Skeletal muscle tissue (tissue), 4 donors: ENCODE results near the gene HBP1. TPM values are rescaled to one million over a fixed set of nuclear protein-coding genes. Genes with fewer than 3 reads are reported as not detected.

Experiments used
- H3K27ac ChIP-seq: one replicate; pipeline ENCODE4 v1.7.0; 2013; ENCODE audit warnings: mild to moderate bottlenecking, low read depth, low read length, inconsistent platforms
- H3K27me3 ChIP-seq, 3 donors: one replicate each; pipeline ENCODE4 v1.7.0; 2013; ENCODE audit warnings: low read length in 3 of 3; ENCODE audit not compliant: control insufficient read depth in 3 of 3, insufficient read depth in 3 of 3
- H3K36me3 ChIP-seq, 3 donors: one replicate each; pipeline ENCODE4 v1.7.0; 2013; ENCODE audit warnings: low read length in 3 of 3; ENCODE audit not compliant: control insufficient read depth in 3 of 3, insufficient read depth in 3 of 3
- H3K4me1 ChIP-seq, 3 donors: one replicate each; pipeline ENCODE4 v1.7.0; 2013; ENCODE audit warnings: low read length in 3 of 3, mild to moderate bottlenecking in 3 of 3; ENCODE audit not compliant: control insufficient read depth in 3 of 3, insufficient read depth in 3 of 3
- H3K4me3 ChIP-seq, 3 donors: one replicate each; pipeline ENCODE4 v1.7.0; 2013; ENCODE audit warnings: low read length in 3 of 3
- H3K9ac ChIP-seq, 3 donors: one replicate each; pipeline ENCODE4 v1.7.0; 2013; ENCODE audit warnings: low read length in 3 of 3, mild to moderate bottlenecking in 3 of 3, moderate library complexity in 2 of 3, low read depth in 1 of 3
- H3K9me3 ChIP-seq, 3 donors: one replicate each; pipeline ENCODE4 v1.7.0; 2013; ENCODE audit warnings: low read length in 3 of 3; ENCODE audit not compliant: control insufficient read depth in 3 of 3
- total RNA-seq: library from RNA; depleted of rRNA; stranded (reverse); fragments of >200 nt; gene quantifications from one replicate; pipeline ENCODE4 v1.2.3, GENCODE V29; 2014
- donor health status: Osteomylitis.

The HBP1 gene
- total RNA-seq, 1 donor from 2014 or later = 92.9 TPM

DNA sequence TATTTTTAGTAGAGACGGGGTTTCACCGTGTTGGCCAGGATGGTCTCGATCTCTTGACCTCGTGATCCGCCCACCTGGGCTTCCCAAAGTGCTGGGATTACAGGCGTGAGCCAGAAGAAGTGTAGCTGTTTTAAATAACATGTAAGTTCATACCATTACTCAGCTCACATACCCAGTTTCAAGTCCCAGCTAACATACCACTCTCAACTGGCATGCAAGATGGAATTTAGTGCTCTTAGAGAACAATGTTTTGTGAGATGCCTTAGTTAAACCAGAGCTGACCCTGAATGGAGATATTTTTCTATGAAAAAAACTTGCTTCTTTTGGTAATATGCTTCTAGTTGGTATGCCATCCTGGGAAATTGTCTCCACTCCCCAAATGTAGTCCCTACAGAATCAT, 37.3 kb downstream of the HBP1 start:
- Histone ChIP-seq H3K4me3 (no peak overlapping the region), H3K36me3 (peaks cover 18 to 39% (median 37%) of the 10 kb centered on the region in 3 donors), H3K9ac (no peak overlapping the region), H3K9me3 (no peaks in the 10 kb centered on the region), H3K27ac (no peak overlapping the region), H3K27me3 (no peaks in the 10 kb centered on the region), H3K4me1 (peaks cover 16 to 24% (median 22%) of the 10 kb centered on the region in 3 donors)

GRCh38 chr7:107206706-107207105, 37.9 kb downstream of the HBP1 start:
- H3K4me1 ChIP-seq = peaks cover 16 to 22% (median 21%) of the 10 kb centered on the region in 3 donors
- H3K9me3 ChIP-seq = no peaks in the 10 kb centered on the region
- H3K36me3 ChIP-seq = peaks cover 15 to 36% (median 34%) of the 10 kb centered on the region in 3 donors
- H3K27me3 ChIP-seq = no peaks in the 10 kb centered on the region
- peak overlapping the region; percentile 6 for H3K27ac ChIP-seq
- H3K9ac ChIP-seq = no peak overlapping the region
- no peak overlapping the region for H3K4me3 ChIP-seq

- peaks cover 16 to 22% (median 19%) of the 10 kb centered on the region in 3 donors for H3K4me1 ChIP-seq
- peak overlapping the region in 1 of 3 donors; percentile 17 for H3K9ac ChIP-seq
- H3K4me3 ChIP-seq = no peak overlapping the region
- H3K9me3 ChIP-seq = no peaks in the 10 kb centered on the region
- H3K27ac ChIP-seq = peak overlapping the region; percentile 70
- H3K36me3 ChIP-seq = peaks cover 14 to 36% (median 32%) of the 10 kb centered on the region in 3 donors
- no peaks in the 10 kb centered on the region for H3K27me3 ChIP-seq
These were observed 38.7 kb downstream of the HBP1 start for GRCh38 chr7:107207459-107207858.

- Histone ChIP-seq H3K4me1 (peaks cover 16 to 22% (median 20%) of the 10 kb centered on the region in 3 donors), H3K4me3 (no peak overlapping the region), H3K9ac (peak overlapping the region in 2 of 3 donors; percentile 7 to 62), H3K9me3 (no peaks in the 10 kb centered on the region), H3K36me3 (peaks cover 14 to 33% (median 30%) of the 10 kb centered on the region in 3 donors), H3K27me3 (no peaks in the 10 kb centered on the region), H3K27ac (peak overlapping the region; percentile 70)
These were observed 39.3 kb downstream of the HBP1 start for GRCh38 chr7:107208024-107208521.

- H3K9ac ChIP-seq = peak overlapping the region in 2 of 3 donors; percentile 7 to 62
- no peaks in the 10 kb centered on the region for H3K9me3 ChIP-seq
- no peaks in the 10 kb centered on the region for H3K27me3 ChIP-seq
- peaks cover 16 to 22% (median 21%) of the 10 kb centered on the region in 3 donors for H3K4me1 ChIP-seq
- H3K27ac ChIP-seq = peak overlapping the region; percentile 70
- peaks cover 13 to 28% (median 26%) of the 10 kb centered on the region in 3 donors for H3K36me3 ChIP-seq
- peak overlapping the region in 1 of 3 donors; percentile 16 for H3K4me3 ChIP-seq
These were observed 39.8 kb downstream of the HBP1 start for GRCh38 chr7:107208563-107208962.

- H3K27ac ChIP-seq = peak overlapping the region; percentile 70
- H3K27me3 ChIP-seq = no peaks in the 10 kb centered on the region
- H3K4me1 ChIP-seq = peaks cover 16 to 22% (median 21%) of the 10 kb centered on the region in 3 donors
- H3K4me3 ChIP-seq = no peak overlapping the region
- H3K9ac ChIP-seq = no peak overlapping the region
- H3K36me3 ChIP-seq = peaks cover 5 to 19% (median 19%) of the 10 kb centered on the region in 3 donors
- H3K9me3 ChIP-seq = no peaks in the 10 kb centered on the region
These were observed 40.8 kb downstream of the HBP1 start for GRCh38 chr7:107209565-107209964.

DNA sequence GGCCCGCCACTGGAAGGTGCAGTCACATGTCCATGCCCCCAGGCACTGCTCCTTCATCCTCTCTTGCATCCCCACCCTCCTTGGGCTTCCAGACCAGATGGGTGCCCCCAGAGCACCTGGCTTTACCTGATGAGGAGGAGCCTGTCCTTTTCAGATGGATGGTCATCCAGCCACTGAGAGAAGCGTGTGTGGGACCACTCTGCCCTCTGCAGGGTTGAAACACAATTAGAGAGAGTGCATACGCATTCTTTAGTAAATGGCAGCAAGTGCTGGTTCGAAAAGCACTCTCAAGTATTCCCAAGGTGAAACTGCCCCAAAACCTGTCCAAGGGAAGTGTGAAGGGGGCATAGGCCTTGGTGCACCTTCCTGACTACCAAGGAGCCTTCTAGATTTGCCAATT, 41.6 kb downstream of the HBP1 start:
- peaks cover 5 to 12% (median 11%) of the 10 kb centered on the region in 3 donors for H3K36me3 ChIP-seq
- H3K9me3 ChIP-seq = no peaks in the 10 kb centered on the region
- no peak overlapping the region for H3K27ac ChIP-seq
- H3K9ac ChIP-seq = no peak overlapping the region
- no peaks in the 10 kb centered on the region for H3K27me3 ChIP-seq
- H3K4me1 ChIP-seq = peaks cover 16 to 22% (median 21%) of the 10 kb centered on the region in 3 donors
- H3K4me3 ChIP-seq = no peak overlapping the region

GRCh38 chr7:107212725-107213124, 43.9 kb downstream of the HBP1 start:
- Histone ChIP-seq H3K4me1 (peaks cover 13 to 15% (median 14%) of the 10 kb centered on the region in 3 donors), H3K9me3 (no peaks in the 10 kb centered on the region), H3K4me3 (no peak overlapping the region), H3K27ac (no peak overlapping the region), H3K9ac (no peak overlapping the region), H3K27me3 (no peaks in the 10 kb centered on the region), H3K36me3 (peaks cover 0 to 10% (median 8%) of the 10 kb centered on the region in 3 donors)

DNA sequence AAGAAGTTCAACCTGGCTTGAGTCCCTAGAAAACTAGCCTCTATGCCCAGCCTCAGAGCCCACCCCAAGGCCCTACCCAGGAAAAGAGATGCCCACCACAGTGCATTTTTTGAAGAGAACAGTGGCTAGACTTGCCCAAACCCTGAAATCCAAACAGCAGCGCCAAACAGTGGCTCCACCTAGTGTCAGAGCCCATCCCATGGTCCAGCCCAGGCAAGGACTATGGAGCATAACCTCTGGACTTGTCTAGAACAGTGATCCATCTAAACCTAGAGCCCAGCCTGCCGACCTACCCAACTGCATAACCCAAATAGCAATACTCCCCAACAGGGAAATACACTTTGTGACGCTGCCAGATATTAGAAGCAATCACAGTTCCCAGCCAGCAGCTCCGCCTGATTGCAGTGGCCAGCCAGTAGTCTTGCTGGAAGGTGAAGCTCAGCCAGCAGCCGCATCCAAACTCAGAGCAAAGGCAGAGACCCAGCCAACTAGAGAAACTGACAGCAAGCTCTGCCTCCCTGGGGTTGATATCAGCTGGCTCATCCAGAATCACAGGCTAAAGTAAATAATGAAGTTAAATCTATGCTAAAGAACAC, 44.5 kb downstream of the HBP1 start:
- Histone ChIP-seq H3K9ac (no peak overlapping the region), H3K27me3 (no peaks in the 10 kb centered on the region), H3K9me3 (no peaks in the 10 kb centered on the region), H3K27ac (no peak overlapping the region), H3K36me3 (peaks cover 0 to 10% (median 8%) of the 10 kb centered on the region in 3 donors), H3K4me3 (no peak overlapping the region), H3K4me1 (peaks cover 8 to 10% (median 8%) of the 10 kb centered on the region in 3 donors)

- no peak overlapping the region for H3K27ac ChIP-seq
These were observed 45.1 kb downstream of the HBP1 start for GRCh38 chr7:107213945-107214344.

More at GRCh38 chr7:107213945-107214344, 45.1 kb downstream of the HBP1 start:
- peaks cover 1 to 4% (median 2%) of the 10 kb centered on the region in 3 donors for H3K4me1 ChIP-seq
- no peak overlapping the region for H3K4me3 ChIP-seq
- peaks cover 0 to 10% (median 8%) of the 10 kb centered on the region in 3 donors for H3K36me3 ChIP-seq
- H3K9me3 ChIP-seq = no peaks in the 10 kb centered on the region
- H3K9ac ChIP-seq = no peak overlapping the region
- no peaks in the 10 kb centered on the region for H3K27me3 ChIP-seq
